ENCODE results near the gene APOC3.
A peak's percentile ranks its signal among the peaks of the same experiment; 100 is the strongest.
"Not testable (repeated sequence)": the region's sequence is repeated elsewhere in the genome, so short reads cannot be mapped to it uniquely, and the experiment has no call there.

APOC3 gene

DNA sequence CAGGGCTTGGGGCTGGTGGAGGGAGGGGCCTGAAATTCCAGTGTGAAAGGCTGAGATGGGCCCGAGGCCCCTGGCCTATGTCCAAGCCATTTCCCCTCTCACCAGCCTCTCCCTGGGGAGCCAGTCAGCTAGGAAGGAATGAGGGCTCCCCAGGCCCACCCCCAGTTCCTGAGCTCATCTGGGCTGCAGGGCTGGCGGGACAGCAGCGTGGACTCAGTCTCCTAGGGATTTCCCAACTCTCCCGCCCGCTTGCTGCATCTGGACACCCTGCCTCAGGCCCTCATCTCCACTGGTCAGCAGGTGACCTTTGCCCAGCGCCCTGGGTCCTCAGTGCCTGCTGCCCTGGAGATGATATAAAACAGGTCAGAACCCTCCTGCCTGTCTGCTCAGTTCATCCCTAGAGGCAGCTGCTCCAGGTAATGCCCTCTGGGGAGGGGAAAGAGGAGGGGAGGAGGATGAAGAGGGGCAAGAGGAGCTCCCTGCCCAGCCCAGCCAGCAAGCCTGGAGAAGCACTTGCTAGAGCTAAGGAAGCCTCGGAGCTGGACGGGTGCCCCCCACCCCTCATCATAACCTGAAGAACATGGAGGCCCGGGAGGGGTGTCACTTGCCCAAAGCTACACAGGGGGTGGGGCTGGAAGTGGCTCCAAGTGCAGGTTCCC lies at the start of gene APOC3:
Gene APOC3, plus strand, starts transcription at position 383 of the 659 bp plus-strand sequence. CDS start 676 bp downstream, outside the sequence.
- DNase-seq (ENCODE audit: low read depth), result no peak

DNA sequence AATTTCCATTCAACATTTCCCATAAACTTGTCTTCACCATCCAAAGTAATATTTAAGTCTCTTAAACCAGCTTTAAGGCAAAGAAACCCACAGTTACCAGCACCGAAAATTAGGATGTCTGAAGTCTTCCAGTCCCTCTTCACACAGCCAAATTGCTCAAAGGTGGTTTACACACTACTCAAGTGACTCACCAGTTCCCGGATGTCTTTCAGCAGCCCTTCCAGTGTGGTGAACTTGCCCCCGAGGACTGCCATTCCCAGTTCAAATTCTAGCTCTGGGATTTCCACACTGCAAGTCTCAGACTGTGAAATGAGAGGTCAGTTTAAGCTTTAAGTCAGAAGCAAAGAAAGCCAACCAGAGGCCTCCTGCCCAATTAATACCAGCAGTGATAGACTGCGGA lies 47.0 kb upstream of the APOC3 start:
- no peak for DNase-seq (ENCODE audit: low read depth)

DNA sequence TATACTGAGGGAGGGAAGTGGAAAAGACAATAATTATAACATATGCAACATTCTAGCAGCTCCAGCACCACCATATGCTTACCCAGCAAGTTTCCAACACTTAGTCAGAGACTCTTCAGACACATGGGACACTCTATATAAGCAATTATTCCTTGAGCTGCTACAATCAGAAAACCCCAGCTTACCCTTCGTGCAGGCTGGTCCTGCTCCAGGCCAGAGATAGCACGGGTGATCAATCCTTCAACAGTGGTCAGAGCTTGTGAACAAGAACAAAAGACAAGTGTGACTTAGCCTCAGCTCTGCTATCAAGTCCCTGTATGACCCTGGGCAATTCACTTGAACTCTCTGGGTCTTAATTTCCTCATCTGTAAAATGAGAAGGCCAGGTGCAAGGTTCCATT lies 43.4 kb upstream of the APOC3 start:
- DNase-seq (ENCODE audit: low read depth), result no peak

GRCh38 chr11:116786966-116787365 lies 42.7 kb upstream of the APOC3 start:
- no peak for DNase-seq (ENCODE audit: low read depth)

DNA sequence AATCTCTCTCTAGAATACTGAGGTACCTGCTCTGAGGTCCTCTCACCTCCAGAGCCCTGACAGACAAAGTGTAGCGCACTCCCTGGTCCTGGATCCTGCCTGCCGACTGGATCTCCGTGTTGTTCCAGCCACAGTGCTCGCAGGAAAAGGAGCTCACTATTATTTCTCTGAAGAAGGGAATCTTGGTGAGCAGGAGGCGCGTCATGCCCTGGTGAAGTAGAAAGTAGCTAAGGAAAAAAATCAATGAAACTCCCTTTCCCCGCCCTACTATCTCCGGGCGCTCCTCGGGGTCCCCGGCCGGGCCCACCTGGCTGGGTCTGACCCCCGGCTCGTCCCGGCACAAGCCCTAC lies 42.3 kb upstream of the APOC3 start:
- no peak for DNase-seq (ENCODE audit: low read depth)

DNA sequence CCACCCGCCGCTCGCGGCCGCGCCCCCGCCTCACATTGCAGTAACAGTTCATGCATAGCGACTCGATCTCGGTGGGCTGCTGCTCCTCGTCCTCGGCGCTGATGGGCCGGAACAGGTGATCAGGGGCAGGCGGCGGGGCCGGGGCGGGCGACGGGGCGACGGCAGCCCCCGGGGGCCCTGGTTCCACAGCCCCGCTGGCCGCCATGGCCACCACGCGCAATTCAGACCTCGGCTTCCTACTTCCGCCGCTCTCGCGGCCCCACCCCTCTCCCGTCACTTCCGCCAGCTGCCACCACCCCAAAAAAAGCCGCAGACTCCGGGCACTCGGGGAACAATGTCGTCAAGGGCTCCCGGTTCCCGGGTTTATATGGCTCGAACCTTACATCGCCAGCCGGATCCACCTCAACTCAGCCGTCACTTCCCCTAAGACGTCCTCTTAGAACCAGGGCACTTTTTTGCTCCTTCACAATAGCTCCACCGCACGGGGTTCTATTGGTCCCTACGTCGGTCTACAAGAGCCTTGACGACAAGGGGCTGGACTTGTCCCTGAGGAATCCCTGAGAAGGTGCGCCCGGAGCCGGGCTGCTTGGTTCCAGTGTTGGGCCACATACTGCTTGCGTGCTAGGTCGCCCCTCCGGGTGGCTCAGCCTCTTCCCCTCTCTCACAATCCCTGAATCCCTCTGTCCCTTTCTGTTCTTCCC lies 41.8 kb upstream of the APOC3 start, which contains the start of gene ZPR1:
Gene ZPR1, minus strand, starts transcription at position 238 of the 701 bp plus-strand sequence. Its CDS starts 33 bp downstream, at position 205.
- DNase-seq (ENCODE audit: low read depth), result peak; percentile 75

GRCh38 chr11:116788534-116788933 lies 41.2 kb upstream of the APOC3 start:
- no peak for DNase-seq (ENCODE audit: low read depth)

DNA sequence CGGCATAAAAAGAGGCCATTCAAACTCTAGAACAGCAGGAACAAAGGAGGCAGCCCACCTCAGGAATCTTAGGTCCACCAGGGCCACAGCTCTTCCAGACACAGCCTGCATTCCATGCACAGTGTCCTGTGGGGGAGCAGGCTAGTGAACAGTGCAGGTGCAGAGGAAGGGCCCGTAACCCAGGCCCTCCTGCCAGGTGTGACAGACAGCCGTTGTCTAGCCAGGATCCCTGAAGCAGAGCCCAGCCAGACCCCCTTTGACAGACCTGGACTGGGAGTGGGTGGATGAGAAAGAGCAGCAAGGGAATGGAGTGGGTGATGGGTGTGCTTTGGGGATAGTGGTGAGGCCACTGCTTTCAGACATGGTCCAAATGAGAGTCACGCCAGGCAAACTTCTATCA lies 40.7 kb upstream of the APOC3 start:
- no peak for DNase-seq (ENCODE audit: low read depth)

DNA sequence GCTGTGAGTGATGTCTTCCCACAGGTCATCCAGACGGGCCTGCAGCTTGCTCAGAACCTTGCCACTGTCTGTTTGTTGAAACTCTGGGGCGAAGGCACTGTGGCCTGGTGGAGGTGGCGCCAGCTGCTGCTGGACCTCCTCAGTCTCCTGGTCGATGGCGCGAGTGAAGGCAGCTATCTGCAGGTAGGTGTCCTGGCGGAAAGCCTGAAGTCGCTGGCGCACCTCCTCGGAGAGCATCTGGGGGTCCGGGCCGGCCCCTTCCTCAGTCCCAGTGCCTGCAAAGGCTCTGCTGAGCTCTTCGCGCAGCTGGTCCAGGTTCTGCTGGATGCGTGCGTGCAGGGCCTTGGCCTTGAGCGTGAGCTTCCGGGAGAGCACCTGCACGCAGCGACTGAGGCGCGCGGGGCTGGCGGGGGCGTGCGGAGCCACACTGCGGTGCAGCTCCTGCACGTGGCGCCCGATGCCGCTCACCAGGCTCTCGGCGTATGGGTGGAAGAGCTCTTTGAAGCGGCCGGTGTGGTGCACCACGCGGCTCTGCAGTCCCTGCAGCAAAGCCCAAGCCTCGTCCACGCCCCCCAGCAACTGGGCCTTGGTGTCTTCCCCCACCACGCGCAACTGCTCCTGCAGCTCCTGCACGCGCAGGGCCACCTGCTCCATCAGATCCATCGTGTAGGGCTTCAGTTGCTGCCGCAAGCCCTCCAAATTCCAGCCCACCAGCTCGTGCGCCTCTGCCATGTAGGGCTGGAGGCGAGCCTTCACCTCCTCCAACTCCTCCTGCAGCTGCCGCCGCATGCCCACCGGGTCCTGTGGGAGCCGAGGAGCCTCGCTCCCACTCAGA lies 39.3 kb upstream of the APOC3 start:
- DNase-seq (ENCODE audit: low read depth), result no peak

DNA sequence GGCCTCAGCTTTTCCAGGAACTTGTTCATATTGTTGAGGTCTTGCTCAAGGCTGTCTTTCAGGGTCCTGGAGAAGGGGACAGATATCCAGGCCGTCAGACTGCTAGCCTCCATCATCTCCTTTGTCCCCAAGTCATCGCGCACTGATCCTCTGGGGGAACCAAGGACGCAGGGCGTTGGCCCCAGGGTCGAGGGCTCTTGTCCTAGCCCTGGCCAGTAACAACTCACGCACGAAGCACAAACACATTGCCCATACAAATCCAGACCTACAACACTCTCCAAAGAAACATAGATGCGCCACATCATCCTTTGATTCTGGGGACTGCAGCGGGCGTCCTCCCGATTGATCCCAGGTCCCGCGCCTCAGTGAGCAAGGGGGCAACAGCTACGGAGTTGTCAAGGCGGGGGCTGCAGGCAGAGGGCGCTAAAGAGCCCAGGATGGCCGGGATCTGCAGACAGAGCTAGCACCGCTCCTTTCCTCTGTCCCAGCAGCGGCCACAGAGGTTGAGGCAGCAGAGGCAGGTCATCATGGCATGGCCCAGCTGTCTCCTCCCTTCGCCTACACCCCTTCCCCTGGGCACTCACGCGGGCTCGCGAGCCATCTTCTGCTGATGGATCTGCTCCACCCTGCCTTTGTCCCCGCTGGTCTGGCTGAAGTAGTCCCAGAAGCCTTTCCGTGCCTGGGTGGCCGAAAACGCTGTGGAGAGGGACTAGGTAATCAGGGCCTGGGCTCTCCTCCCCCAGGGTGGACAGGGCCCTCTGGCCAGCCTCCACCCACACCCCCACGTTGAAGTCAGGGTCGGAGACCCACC lies 38.5 kb upstream of the APOC3 start:
- DNase-seq (ENCODE audit: low read depth), result peak; percentile 62

- no peak for DNase-seq (ENCODE audit: low read depth)
Observed at GRCh38 chr11:116791813-116792143, 37.9 kb upstream of the APOC3 start, which contains the start of gene APOA5. TSS of gene APOA5 (minus strand) at chr11:116791879. CDS start at chr11:116791860, 19 bp downstream.

DNA sequence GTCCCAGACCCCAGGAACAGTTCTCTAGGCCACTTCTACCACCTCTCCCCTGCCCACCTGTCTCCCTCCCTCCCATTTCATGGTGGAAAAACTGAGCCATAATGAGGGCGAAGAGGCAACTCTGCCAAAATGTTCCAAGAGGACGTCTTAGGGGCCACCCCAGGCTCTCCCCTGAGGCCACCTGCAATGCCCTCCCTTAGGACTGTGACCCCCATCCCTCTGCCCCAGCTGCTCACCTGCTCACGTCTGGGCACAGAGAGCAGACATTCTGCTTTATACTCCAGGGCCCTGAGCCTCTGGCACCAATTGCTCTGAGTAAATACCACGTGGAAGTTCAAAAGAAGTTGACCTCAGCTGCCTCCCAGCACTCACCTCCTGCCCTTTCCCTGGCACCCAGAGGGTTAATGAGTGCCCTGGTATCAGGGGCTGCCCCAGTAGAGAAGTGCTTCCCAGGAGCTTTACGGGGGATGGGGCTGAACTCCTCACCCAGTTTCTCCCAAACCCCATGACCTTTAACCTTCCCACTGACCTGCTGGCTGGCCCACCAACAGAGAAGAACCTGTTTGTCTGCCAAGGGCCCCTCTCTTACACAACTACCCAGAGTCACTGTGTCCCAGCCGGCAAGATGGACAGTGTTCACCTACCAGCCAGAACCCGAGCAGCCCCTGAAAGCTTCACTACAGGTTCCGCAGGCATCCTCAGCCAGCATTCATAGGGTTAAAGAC lies 37.4 kb upstream of the APOC3 start:
- DNase-seq (ENCODE audit: low read depth), result no peak

DNA sequence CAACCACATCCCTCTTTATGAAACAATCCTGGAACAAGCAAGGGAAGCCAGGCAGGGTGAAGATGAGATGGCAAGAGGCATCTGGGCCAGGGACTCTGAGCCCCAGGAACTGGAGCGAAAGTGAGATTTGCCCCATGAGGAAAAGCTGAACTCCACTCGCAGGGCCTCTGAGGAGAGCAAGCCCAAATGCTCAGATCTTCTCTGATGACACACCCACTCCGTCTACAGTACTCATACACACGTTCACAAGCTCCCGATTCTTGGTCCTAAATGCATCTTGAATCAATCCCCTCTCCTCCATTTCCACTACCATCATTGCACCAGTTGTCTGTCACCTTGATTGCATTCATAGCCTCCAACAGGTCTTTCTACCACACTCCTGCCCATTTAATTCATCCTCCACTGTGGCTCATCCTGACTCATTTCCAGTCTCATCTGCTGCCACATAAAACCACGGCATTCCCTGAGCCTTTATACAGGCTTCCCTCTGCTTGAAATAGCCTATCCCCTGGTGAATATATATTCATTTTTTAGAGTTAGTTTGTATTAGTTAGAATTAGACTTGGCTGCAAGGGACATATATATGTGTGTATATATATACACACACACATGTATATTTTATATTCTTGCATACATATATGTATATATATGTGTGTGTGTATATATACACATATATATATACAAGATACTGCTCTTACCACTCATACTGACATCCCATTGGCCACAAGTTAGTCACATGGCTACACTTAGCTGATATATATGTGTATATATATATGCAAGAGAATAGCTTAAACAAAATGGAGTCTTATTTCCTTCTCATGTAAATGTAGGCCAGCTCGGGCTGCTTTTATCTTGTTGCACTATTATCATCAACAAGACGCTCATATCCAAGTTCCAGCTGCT lies 36.6 kb upstream of the APOC3 start:
- no peak for DNase-seq (ENCODE audit: low read depth)

DNA sequence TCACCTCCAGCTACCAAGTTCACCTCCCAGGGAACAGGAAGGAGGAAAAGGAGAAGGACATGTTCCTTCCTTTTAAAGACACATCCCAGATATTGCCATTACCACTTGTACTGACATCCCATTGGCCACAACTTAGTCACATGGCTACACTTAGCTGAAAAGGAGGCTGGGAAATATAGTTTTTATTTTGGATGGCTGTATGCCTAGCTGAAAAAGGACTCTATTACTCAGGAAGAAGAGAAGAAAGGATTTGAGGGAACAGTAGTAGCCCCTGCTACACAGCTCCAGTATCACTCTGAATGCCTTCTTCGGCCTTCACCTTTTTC lies 36.0 kb upstream of the APOC3 start:
- no peak for DNase-seq (ENCODE audit: low read depth)

- DNase-seq (ENCODE audit: low read depth), result no peak
Observed at GRCh38 chr11:116794851-116795250, 34.9 kb upstream of the APOC3 start.

GRCh38 chr11:116796548-116796947 lies 33.2 kb upstream of the APOC3 start:
- no peak for DNase-seq (ENCODE audit: low read depth)

DNA sequence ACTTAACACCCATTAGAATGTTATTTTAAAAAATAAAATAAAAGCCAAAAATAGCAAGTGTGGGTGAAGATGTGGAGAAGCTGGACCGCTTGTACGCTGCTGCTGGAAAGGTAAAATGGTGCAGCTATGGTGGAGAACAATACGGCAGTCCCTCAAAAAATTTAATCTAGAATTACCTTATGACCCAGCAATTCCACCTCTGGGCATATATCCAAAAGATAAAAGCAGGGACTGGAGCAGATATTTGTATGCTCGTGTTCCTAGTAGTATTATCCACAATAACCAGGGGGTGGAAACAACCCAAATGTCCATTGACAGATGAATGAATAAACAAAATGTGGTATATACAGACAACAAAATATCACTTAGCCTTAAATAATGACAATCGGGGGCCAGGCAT lies 31.9 kb upstream of the APOC3 start:
- no peak for DNase-seq (ENCODE audit: low read depth)

DNA sequence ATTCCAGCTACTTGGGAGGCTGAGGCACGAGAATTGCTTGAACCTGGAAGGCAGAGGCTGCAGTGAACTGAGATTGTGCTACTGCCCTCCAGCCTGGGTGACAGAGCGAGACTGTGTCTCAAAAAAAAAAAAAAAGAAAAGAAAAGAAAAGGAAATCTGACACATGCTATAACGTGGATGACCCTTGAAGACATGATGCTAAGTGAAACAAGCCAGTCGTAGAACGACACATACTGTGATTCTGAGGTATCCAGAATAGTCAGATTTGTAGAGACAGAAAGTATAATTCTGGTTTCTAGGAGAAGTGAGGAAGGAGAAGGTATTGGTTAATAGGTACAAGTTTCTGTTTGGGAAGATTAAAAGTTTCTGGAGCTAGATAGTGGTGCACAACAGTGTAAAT lies 31.3 kb upstream of the APOC3 start:
- no peak for DNase-seq (ENCODE audit: low read depth)

GRCh38 chr11:116800610-116801009 lies 29.1 kb upstream of the APOC3 start:
- DNase-seq (ENCODE audit: low read depth), result no peak

DNA sequence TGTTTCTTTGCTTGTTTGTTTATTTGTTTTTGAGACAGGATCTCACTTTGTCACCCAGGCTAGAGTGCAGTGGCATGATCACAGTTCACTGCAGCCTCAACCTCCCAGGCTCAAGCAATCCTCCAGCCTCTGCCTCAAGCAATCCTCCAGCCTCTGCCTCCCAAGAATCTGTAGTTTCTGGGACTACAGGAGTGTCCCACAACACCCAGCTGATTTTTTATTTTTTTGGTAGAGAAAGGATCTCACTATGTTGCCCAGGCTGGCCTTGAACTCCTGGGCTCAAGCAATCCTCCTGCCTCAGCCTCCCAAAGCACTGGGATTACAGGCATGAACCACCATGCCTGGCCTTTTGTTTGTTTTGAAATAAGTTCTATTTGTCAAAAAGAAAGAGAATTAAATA lies 28.0 kb upstream of the APOC3 start:
- not testable (repeated sequence) for DNase-seq (ENCODE audit: low read depth)

DNA sequence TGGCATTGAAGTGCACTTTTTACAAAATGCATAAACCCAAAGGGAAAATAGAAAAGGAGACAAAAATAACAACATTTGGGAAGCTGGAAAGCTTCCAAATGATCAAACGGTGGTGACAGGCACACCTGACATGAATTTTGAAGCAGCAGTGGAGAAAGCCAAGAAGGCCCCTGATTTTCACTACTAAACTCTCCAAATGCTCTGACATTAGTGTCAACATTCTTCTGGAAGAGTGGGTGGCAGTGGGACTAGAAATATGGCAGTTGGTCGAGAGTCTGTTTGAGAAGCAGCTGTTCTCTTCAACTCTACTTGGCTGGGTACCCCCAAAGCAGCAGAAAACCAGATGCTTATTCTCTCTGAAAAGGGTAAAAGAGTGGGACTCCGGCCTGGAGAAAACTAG lies 25.7 kb upstream of the APOC3 start:
- no peak for DNase-seq (ENCODE audit: low read depth)

Measured in activated gamma-delta T cell treated with anti-CD3 and anti-CD28 coated beads, Interleukin-2, amount 50 U/mL, for 16 hours (primary cell).